ENCODE measurements around the gene PRKN.

- no peak for TF ChIP-seq TAF1 (IDR thresholded peaks at IDR 0.05; ENCODE audit: low read depth)
- no peak for TF ChIP-seq POLR2AphosphoS5 (IDR thresholded peaks at IDR 0.05)
- TF ChIP-seq CTCF (IDR thresholded peaks at IDR 0.05; ENCODE audit: poor library complexity, severe bottlenecking), result no peak
- TF ChIP-seq EP300 (conservative IDR thresholded peaks at IDR 0.05; ENCODE audit: poor library complexity, severe bottlenecking), result no peak
- no peak for TF ChIP-seq EZH2 (IDR thresholded peaks at IDR 0.05; ENCODE audit: borderline replicate concordance, insufficient read depth, low read length, poor library complexity, severe bottlenecking)
- TF ChIP-seq SMC3 (conservative IDR thresholded peaks at IDR 0.05; ENCODE audit: poor library complexity), result no peak
Observed at GRCh38 chr6:161408041-161408440, 1319.5 kb downstream of the PRKN start.

All from neural cell (in vitro differentiated cells).